Testis (tissue), 3 donors: Measurements from ENCODE around the gene PPFIBP1. TPM values are rescaled to one million over a fixed set of nuclear protein-coding genes. Genes with fewer than 3 reads are reported as not detected.
"Not testable (repeated sequence)": the region's sequence is repeated elsewhere in the genome, so short reads cannot be mapped to it uniquely, and the experiment has no call there.

Experiments
- DNase-seq: peaks from one replicate; pipeline ENCODE4 v3.0.0-alpha.2; 2019
- H3K27ac ChIP-seq, 2 donors: fragments of 200-600 bp; sonication (generic); one replicate each; pipeline ENCODE4 v1.5.1; 2019
- H3K27me3 ChIP-seq: fragments of 200-600 bp; sonication (generic); one replicate; pipeline ENCODE4 v1.5.1; 2019
- H3K36me3 ChIP-seq: fragments of 200-600 bp; sonication (generic); one replicate; pipeline ENCODE4 v1.5.1; 2017; ENCODE audit warnings: low read depth; ENCODE audit errors: missing control alignments
- H3K4me1 ChIP-seq: fragments of 200-600 bp; sonication (generic); one replicate; pipeline ENCODE4 v1.5.1; 2019
- H3K4me3 ChIP-seq, 2 donors: fragments of 200-600 bp; sonication (generic); one replicate each; pipeline ENCODE4 v1.5.1; 2017 to 2019
- H3K9me3 ChIP-seq: fragments of 200-600 bp; sonication (generic); one replicate; pipeline ENCODE4 v1.5.1; 2017
- CTCF ChIP-seq, 3 experiments: fragments of 450-650 bp in 2 of 3; fragments of 200-600 bp in 1 of 3; sonication (generic) in 1 of 3; IDR thresholded peaks; one replicate each; pipeline ENCODE4 v1.5.1; 2016 to 2019; ENCODE audit warnings: antibody characterized with exemption in 3 of 3, mild to moderate bottlenecking in 2 of 3, moderate library complexity in 1 of 3
- POLR2A ChIP-seq: fragments of 450-650 bp; IDR thresholded peaks from one replicate; pipeline ENCODE4 v1.6.1; 2017; ENCODE audit warnings: antibody characterized with exemption, mild to moderate bottlenecking, moderate library complexity
- WGBS, 2 donors: methylation state at CpG; one replicate each; pipeline ENCODE4 v1.1.5; 2018; 5-methylcytosine and 5-hydroxymethylcytosine counted together
- intact Hi-C: fragments of 100-400 bp; cut with DNase I; formaldehyde crosslinking; loops from one replicate; pipeline ENCODE4 v1.15.1; 2023; ENCODE audit warnings: low total_unique reads
- polyA plus RNA-seq: library from polyadenylated mRNA; stranded (reverse); fragments of 350-450 nt; fragmentation: Illumina TruSeq; extraction: RNeasy Lipid Tissue Mini Kit (QIAGEN cat#74804); gene quantifications from one replicate; pipeline ENCODE4 v1.2.3, GENCODE V29; 2014; ENCODE audit warnings: low read depth, low replicate concordance; ENCODE audit not compliant: insufficient read depth
- total RNA-seq, 2 donors: library from RNA; depleted of rRNA; stranded (reverse); fragments of >200 nt; gene quantifications; one replicate each; pipeline ENCODE4 v1.2.3, GENCODE V29; 2016

PPFIBP1 gene
- total and polyA plus RNA-seq, 3 donors from 2014 or later: 33.4 to 87.8 (median 75.3) TPM

GRCh38 chr12:27723212-27723611, 199.2 kb downstream of the PPFIBP1 start:
- Histone ChIP-seq H3K4me1 (peaks cover 3% of the 10 kb centered on the region), H3K4me3 (no peak overlapping the region), H3K27me3 (no peaks in the 10 kb centered on the region), H3K36me3 (no peaks in the 10 kb centered on the region), H3K27ac (no peak overlapping the region), H3K9me3 (no peaks in the 10 kb centered on the region)
- intact Hi-C loops: no loop called here
- no peak for TF ChIP-seq CTCF (IDR thresholded peaks at IDR 0.05)
- no peak for TF ChIP-seq POLR2A
- no peak for DNase-seq
- WGBS, 2 donors: 89 to 95% methylated on average over 1 of the region's 1 CpG

- no peaks in the 10 kb centered on the region for H3K36me3 ChIP-seq
- WGBS, 2 donors: 88 to 92% methylated on average over 4 of the region's 4 CpGs
- intact Hi-C loops: no loop called here
- H3K4me1 ChIP-seq: peaks cover 3% of the 10 kb centered on the region
- H3K4me3 ChIP-seq: no peak overlapping the region
- no peak for DNase-seq
- no peaks in the 10 kb centered on the region for H3K27me3 ChIP-seq
- no peaks in the 10 kb centered on the region for H3K9me3 ChIP-seq
- H3K27ac ChIP-seq: no peak overlapping the region
- TF ChIP-seq POLR2A (no peak), CTCF (IDR thresholded peaks at IDR 0.05) (no peak)
Measured at GRCh38 chr12:27730097-27730588, 206.1 kb downstream of the PPFIBP1 start.

- TF ChIP-seq CTCF (IDR thresholded peaks at IDR 0.05) (no peak), POLR2A (no peak)
- Histone ChIP-seq H3K27me3 (no peaks in the 10 kb centered on the region), H3K27ac (no peak overlapping the region), H3K4me1 (peaks cover 3% of the 10 kb centered on the region), H3K36me3 (no peaks in the 10 kb centered on the region), H3K9me3 (no peaks in the 10 kb centered on the region), H3K4me3 (no peak overlapping the region)
- intact Hi-C loops: no loop called here
- 64 to 70% methylated on average over 2 of the region's 2 CpGs for WGBS, 2 donors
- peak; percentile 49 for DNase-seq
Measured at GRCh38 chr12:27732281-27732680, 208.3 kb downstream of the PPFIBP1 start.

- no peaks in the 10 kb centered on the region for H3K4me1 ChIP-seq
- peak; percentile 55 for DNase-seq
- TF ChIP-seq CTCF (IDR thresholded peaks at IDR 0.05) (peak; percentile 66 to 81 (median 73)), POLR2A (no peak)
- no peaks in the 10 kb centered on the region for H3K9me3 ChIP-seq
- no peaks in the 10 kb centered on the region for H3K27me3 ChIP-seq
- intact Hi-C loops: no loop called here
- no peaks in the 10 kb centered on the region for H3K36me3 ChIP-seq
- WGBS, 2 donors: 36 to 51% methylated on average over 3 of the region's 3 CpGs
- no peak overlapping the region for H3K27ac ChIP-seq
- H3K4me3 ChIP-seq: no peak overlapping the region
Measured at GRCh38 chr12:27733052-27733656, 209.1 kb downstream of the PPFIBP1 start.

- WGBS, 2 donors: 94 to 100% methylated on average over 1 of the region's 1 CpG
- Histone ChIP-seq H3K4me3 (no peak overlapping the region), H3K36me3 (no peaks in the 10 kb centered on the region), H3K27ac (no peak overlapping the region), H3K9me3 (no peaks in the 10 kb centered on the region), H3K27me3 (no peaks in the 10 kb centered on the region), H3K4me1 (no peaks in the 10 kb centered on the region)
- DNase-seq: no peak
- TF ChIP-seq CTCF (IDR thresholded peaks at IDR 0.05): no peak
- TF ChIP-seq POLR2A: no peak
- intact Hi-C loops: no loop called here
Measured at GRCh38 chr12:27733791-27734190, 209.8 kb downstream of the PPFIBP1 start.

- H3K27me3 ChIP-seq, H3K4me3 ChIP-seq, H3K27ac ChIP-seq, H3K36me3 ChIP-seq, intact Hi-C loops, H3K9me3 ChIP-seq, H3K4me1 ChIP-seq, DNase-seq: not testable (repeated sequence)
- 92 to 94% methylated on average over 9 of the region's 9 CpGs for WGBS, 2 donors
Measured at GRCh38 chr12:27734321-27734720, 210.3 kb downstream of the PPFIBP1 start.
